HG03457 (cell line): ENCODE measurements around the gene SRL.

Experiments used
- ATAC-seq: cut with Tn5 transposase; IDR thresholded peaks from one replicate; pipeline ENCODE4 v1.9.1; 2021; ENCODE audit warnings: moderate number of reproducible peaks; ENCODE audit not compliant: unreplicated experiment

Gene SRL

GRCh38 chr16:4204521-4204920 lies 37.4 kb downstream of the SRL start:
- ATAC-seq: no peak

GRCh38 chr16:4203748-4204147 lies 38.1 kb downstream of the SRL start:
- ATAC-seq: no peak

GRCh38 chr16:4202615-4203345 lies 39.1 kb downstream of the SRL start:
- ATAC-seq: no peak

GRCh38 chr16:4200781-4201137 lies 41.1 kb downstream of the SRL start:
- ATAC-seq: no peak

GRCh38 chr16:4200000-4200780 lies 41.7 kb downstream of the SRL start:
- no peak for ATAC-seq

- no peak for ATAC-seq
These were observed 43.1 kb downstream of the SRL start for GRCh38 chr16:4198816-4199215.

GRCh38 chr16:4194661-4195060 lies 47.2 kb downstream of the SRL start:
- ATAC-seq: no peak

GRCh38 chr16:4193920-4194319 lies 48.0 kb downstream of the SRL start:
- no peak for ATAC-seq

- no peak for ATAC-seq
These were observed 49.7 kb downstream of the SRL start for GRCh38 chr16:4192206-4192605.

- ATAC-seq: no peak
These were observed 51.1 kb downstream of the SRL start for GRCh38 chr16:4190712-4191333.

GRCh38 chr16:4190086-4190485 lies 51.8 kb downstream of the SRL start:
- no peak for ATAC-seq

- no peak for ATAC-seq
These were observed 57.7 kb downstream of the SRL start for GRCh38 chr16:4184038-4184702.

- peak; percentile 61 for ATAC-seq
These were observed 58.4 kb downstream of the SRL start for GRCh38 chr16:4183237-4184037.

- ATAC-seq: peak; percentile 24
These were observed 59.2 kb downstream of the SRL start for GRCh38 chr16:4182581-4183236.

GRCh38 chr16:4180511-4180910 lies 61.4 kb downstream of the SRL start:
- no peak for ATAC-seq

- no peak for ATAC-seq
These were observed 62.1 kb downstream of the SRL start for GRCh38 chr16:4179763-4180260.

- ATAC-seq: no peak
These were observed 62.9 kb downstream of the SRL start for GRCh38 chr16:4179020-4179419.

GRCh38 chr16:4178468-4179010 lies 63.3 kb downstream of the SRL start:
- no peak for ATAC-seq

- no peak for ATAC-seq
These were observed 64.9 kb downstream of the SRL start for GRCh38 chr16:4176906-4177417.
